ENCODE results near the gene SMYD1. TPM values are rescaled to one million over a fixed set of nuclear protein-coding genes. Genes with fewer than 3 reads are reported as not detected.

Gene SMYD1
- total RNA-seq, 1 experiment from 2014 or later, result not detected

- BruUV-seq (replicated peaks), result no TSS peak
- POLR2A ChIA-PET, result no interaction called here
- H3K27me3 ChIP-seq (ENCODE audit: insufficient read depth, low read length), result no peaks in the 10 kb centered on the region
- no peaks in the 10 kb centered on the region for H3K9me2 ChIP-seq (ENCODE audit: insufficient read depth)
- no peak for DNase-seq (ENCODE audit: low read depth, low spot score)
- no peaks in the 10 kb centered on the region for H4K20me1 ChIP-seq (ENCODE audit: insufficient read depth)
- CTCF ChIA-PET, result no interaction called here
- no peaks in the 10 kb centered on the region for H3K9me3 ChIP-seq (ENCODE audit: control insufficient read depth in 1 of 2, insufficient read depth in 1 of 2, low read depth in 1 of 2, low read length in 2 of 2)
- no peaks in the 10 kb centered on the region for H3K79me2 ChIP-seq (ENCODE audit: insufficient read depth, low read length)
- H3K4me3 ChIP-seq (replicated peaks in 1 of 2; ENCODE audit: low read depth in 1 of 2, low read length in 2 of 2), result no peak overlapping the region
- RAD21 ChIA-PET (ENCODE audit: low non-redundant PET in 1 of 2, low total read pairs in 2 of 2, uncharacterized antibody in 2 of 2, unreplicated experiment in 2 of 2), result no interaction called here
- H3K27ac ChIP-seq (ENCODE audit: low read depth, low read length), result no peak overlapping the region
- intact Hi-C loops (cut with micrococcal nuclease), result no loop called here
- no peak overlapping the region for H3K4me2 ChIP-seq (ENCODE audit: low read length)
- H3K36me3 ChIP-seq (ENCODE audit: control insufficient read depth in 1 of 2, insufficient read depth in 2 of 2, low read length in 2 of 2), result no peaks in the 10 kb centered on the region
- TF ChIP-seq ATF3 (IDR thresholded peaks at IDR 0.05) (no peak), ZFX (IDR thresholded peaks at IDR 0.05) (no peak), ELF1 (IDR thresholded peaks at IDR 0.05; ENCODE audit: borderline replicate concordance, low read depth) (no peak), YY1 (IDR thresholded peaks at IDR 0.05; ENCODE audit: extremely low read depth, insufficient replicate concordance, low read depth, low read length) (no peak), EZH2 (IDR thresholded peaks at IDR 0.05) (no peak), SIN3A (IDR thresholded peaks at IDR 0.05; ENCODE audit: low read depth) (no peak)
- TF ChIP-seq, protein P1, sequence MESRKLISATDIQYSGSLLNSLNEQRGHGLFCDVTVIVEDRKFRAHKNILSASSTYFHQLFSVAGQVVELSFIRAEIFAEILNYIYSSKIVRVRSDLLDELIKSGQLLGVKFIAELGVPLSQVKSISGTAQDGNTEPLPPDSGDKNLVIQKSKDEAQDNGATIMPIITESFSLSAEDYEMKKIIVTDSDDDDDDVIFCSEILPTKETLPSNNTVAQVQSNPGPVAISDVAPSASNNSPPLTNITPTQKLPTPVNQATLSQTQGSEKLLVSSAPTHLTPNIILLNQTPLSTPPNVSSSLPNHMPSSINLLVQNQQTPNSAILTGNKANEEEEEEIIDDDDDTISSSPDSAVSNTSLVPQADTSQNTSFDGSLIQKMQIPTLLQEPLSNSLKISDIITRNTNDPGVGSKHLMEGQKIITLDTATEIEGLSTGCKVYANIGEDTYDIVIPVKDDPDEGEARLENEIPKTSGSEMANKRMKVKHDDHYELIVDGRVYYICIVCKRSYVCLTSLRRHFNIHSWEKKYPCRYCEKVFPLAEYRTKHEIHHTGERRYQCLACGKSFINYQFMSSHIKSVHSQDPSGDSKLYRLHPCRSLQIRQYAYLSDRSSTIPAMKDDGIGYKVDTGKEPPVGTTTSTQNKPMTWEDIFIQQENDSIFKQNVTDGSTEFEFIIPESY (IDR thresholded peaks at IDR 0.05; ENCODE audit: extremely low read depth, insufficient replicate concordance, low read length), result no peak
- TF ChIP-seq, protein P2, sequence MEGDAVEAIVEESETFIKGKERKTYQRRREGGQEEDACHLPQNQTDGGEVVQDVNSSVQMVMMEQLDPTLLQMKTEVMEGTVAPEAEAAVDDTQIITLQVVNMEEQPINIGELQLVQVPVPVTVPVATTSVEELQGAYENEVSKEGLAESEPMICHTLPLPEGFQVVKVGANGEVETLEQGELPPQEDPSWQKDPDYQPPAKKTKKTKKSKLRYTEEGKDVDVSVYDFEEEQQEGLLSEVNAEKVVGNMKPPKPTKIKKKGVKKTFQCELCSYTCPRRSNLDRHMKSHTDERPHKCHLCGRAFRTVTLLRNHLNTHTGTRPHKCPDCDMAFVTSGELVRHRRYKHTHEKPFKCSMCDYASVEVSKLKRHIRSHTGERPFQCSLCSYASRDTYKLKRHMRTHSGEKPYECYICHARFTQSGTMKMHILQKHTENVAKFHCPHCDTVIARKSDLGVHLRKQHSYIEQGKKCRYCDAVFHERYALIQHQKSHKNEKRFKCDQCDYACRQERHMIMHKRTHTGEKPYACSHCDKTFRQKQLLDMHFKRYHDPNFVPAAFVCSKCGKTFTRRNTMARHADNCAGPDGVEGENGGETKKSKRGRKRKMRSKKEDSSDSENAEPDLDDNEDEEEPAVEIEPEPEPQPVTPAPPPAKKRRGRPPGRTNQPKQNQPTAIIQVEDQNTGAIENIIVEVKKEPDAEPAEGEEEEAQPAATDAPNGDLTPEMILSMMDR (IDR thresholded peaks at IDR 0.05 in 2 of 3, conservative IDR thresholded peaks at IDR 0.05 in 1 of 3; ENCODE audit: borderline replicate concordance in 1 of 3, insufficient read depth in 1 of 3, low read depth in 2 of 3, low read length in 2 of 3), result no peak
- no peak overlapping the region for H2AFZ ChIP-seq (ENCODE audit: low read depth, low read length, poor library complexity, severe bottlenecking)
- H3K9ac ChIP-seq (ENCODE audit: low read length), result no peak overlapping the region
- peaks cover 0 to 4% of the 10 kb centered on the region in 2 experiments; a peak in 1 of 4 replicates for H3K4me1 ChIP-seq (ENCODE audit: control insufficient read depth in 1 of 2, insufficient read depth in 2 of 2, low read length in 2 of 2)
- no peak for ATAC-seq
Observed at GRCh38 chr2:88131201-88131998, 63.8 kb downstream of the SMYD1 start.

Data from HCT116 (cell line).